AG10803 (cell line): ENCODE results near the gene SETD6.

ENCODE experiments used
- DNase-seq: peaks from one replicate; pipeline ENCODE4 v3.0.0; 2010; ENCODE audit warnings: low read depth
- H3K4me3 ChIP-seq: 2 replicates; pipeline ENCODE4 v1.5.1; 2011; ENCODE audit warnings: mild to moderate bottlenecking, low read length, control low read depth
- CTCF ChIP-seq: conservative IDR thresholded peaks from 2 replicates; pipeline ENCODE4 v1.5.1; 2011; ENCODE audit warnings: mild to moderate bottlenecking, low read length, control low read depth, inconsistent platforms

The SETD6 gene

GRCh38 chr16:58535100-58535499, 19.8 kb downstream of the SETD6 start:
- no peak for DNase-seq
- TF ChIP-seq CTCF = no peak
- no peak overlapping the region for H3K4me3 ChIP-seq

- no peak for TF ChIP-seq CTCF
- no peak for DNase-seq
- H3K4me3 ChIP-seq = no peak overlapping the region
Observed at GRCh38 chr16:58536278-58536677, 21.0 kb downstream of the SETD6 start.

GRCh38 chr16:58537124-58537906, 22.0 kb downstream of the SETD6 start:
- no peak for TF ChIP-seq CTCF
- DNase-seq = no peak
- no peak overlapping the region for H3K4me3 ChIP-seq

GRCh38 chr16:58541711-58542110, 26.4 kb downstream of the SETD6 start:
- TF ChIP-seq CTCF = no peak
- H3K4me3 ChIP-seq = no peak overlapping the region
- DNase-seq = no peak

- DNase-seq = no peak
- TF ChIP-seq CTCF = no peak
- no peak overlapping the region for H3K4me3 ChIP-seq
Observed at GRCh38 chr16:58542291-58542690, 27.0 kb downstream of the SETD6 start.

GRCh38 chr16:58543685-58544084, 28.4 kb downstream of the SETD6 start:
- DNase-seq = no peak
- H3K4me3 ChIP-seq = no peak overlapping the region
- TF ChIP-seq CTCF = no peak

- no peak for DNase-seq
- TF ChIP-seq CTCF = no peak
- no peak overlapping the region for H3K4me3 ChIP-seq
Observed at GRCh38 chr16:58548378-58548777, 33.1 kb downstream of the SETD6 start.
